GM18867 (cell line): ENCODE measurements around the gene ZNF630.
"Not testable (repeated sequence)": the region's sequence is repeated elsewhere in the genome, so short reads cannot be mapped to it uniquely, and the experiment has no call there.

Experiments used
- ATAC-seq: cut with Tn5 transposase; IDR thresholded peaks from one replicate; pipeline ENCODE4 v1.9.1; 2021; ENCODE audit warnings: mild to moderate bottlenecking, moderate library complexity; ENCODE audit not compliant: unreplicated experiment

ZNF630 gene

DNA sequence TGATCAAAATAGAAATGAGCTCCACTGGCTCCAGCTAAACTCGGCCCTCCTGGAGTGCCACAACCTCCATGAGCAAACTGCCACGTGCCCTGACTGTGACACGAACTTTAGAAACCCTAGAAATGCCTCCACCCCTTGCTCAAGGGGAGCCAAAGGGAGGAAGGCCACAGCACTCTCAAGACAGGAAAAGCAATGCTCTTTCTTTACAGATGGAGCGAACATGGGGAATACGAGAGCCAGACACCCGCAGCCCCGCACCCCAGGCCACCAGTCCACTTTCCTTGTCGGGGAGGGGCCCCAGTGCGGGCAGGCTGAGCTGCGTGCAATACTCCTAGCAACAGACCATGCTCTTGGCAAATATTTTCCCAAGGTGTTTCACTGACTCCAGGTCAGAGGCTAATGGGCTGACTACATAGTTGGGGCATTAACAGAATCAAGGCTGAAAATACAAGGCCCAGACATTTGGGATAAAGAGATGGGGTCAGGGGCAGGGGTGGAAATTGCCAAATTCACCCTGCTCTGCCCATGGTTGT, 40.7 kb downstream of the ZNF630 start:
- ATAC-seq: not testable (repeated sequence)

DNA sequence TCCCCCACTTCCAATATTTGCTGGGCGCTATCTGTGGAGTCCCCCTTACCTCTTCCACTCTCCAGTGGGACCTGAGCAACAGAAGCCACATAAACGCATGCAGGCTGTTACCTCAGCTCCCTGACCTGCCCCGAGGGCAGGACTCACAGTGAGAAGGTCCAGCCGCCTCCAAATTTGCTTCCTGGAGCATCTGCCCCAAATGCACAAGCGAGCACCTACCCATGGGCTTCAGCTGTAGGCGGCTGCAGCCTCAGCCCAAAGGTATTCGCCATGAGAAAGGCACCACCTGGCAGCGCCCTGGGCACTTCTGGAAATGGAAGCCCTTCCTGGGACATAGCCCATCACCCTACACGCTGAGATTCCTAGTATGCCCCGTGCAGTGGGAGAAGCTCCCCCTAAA, 41.2 kb downstream of the ZNF630 start:
- no peak for ATAC-seq

DNA sequence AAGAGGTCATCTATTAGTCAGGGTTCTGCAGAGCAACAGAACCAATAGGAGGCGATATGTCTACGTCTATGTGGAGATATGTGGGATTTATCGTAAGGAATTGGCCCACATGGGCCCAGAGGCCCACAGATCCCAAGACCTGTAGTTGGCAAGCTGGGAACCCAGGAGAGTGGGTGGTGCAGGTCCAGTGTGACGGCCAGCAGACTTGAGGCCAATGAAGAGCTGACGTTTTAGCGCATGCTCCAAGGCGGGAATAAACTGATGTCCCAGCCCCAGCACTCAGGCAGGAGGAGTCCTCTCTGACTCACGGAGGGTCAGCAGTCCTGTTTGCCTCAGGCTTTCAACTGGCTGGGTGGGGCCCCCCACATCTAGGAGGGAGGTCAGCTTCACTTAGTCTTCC, 43.3 kb downstream of the ZNF630 start:
- ATAC-seq: no peak

- ATAC-seq: not testable (repeated sequence)
Observed at GRCh38 chrX:48027545-48027944, 43.9 kb downstream of the ZNF630 start.

GRCh38 chrX:48025561-48025960, 45.9 kb downstream of the ZNF630 start:
- ATAC-seq: peak; percentile 55

GRCh38 chrX:48022738-48023137, 48.7 kb downstream of the ZNF630 start:
- ATAC-seq: no peak

- ATAC-seq: no peak
Observed at GRCh38 chrX:48022100-48022499, 49.3 kb downstream of the ZNF630 start.

DNA sequence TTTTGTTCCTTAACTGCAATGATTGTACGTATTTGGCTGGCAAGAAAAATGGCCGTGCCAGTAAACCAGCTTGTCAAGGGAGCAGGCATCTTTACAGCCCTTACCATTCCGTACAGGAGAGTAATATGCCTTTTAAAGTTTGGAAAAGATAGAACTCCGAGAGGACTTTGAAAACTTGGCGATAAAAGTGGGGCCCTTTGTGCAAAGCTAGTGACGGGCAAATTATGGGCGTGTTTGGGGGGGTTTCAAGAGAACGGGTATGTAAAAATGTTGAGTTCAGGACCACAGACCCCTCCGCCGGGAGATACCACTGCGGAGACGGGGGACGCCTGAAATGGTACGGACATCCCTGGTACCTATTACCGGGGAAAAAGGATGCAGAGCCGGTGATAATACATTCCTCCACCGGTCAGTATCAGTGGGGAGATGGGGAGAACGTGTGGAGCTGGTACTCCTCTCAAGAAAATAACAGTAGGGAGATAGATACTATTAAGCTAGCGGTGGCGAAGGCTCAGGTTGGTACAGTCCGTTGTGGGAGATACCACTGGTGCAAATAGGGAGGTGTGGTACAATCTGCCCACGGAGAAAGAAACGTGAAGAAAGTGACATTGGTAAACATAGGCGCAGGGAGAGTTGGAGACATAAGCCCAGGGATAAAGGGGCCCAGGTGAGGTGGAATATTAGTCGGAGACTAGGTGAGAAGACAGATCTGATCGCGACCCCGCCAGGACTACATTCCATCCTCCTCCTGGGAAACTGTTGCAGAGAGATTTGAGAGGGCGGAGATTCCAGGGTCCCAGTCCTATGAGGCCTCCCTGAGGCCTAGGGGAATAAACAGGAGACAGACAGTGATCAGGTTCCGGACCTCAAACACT, 50.2 kb downstream of the ZNF630 start:
- ATAC-seq: peak; percentile 61

- not testable (repeated sequence) for ATAC-seq
Observed at GRCh38 chrX:48020472-48020871, 51.0 kb downstream of the ZNF630 start.

DNA sequence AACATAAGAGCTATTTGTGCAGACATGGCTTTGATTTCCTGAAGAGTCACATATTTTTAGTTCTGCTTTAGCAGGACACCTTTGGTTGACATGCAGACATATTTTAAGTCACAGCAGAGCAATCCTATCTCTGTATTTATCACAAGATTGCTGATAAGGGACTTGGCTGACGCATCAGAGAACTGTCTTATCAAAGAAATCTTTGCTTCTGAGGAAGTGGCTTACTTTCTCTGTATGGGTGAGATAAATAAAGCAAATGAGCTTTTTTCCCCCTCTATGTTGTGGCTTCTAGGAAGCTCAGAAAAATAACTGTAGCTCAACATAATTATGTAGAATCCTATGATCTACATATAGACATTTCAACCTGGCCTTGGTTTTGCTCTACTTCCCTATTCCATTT, 51.5 kb downstream of the ZNF630 start:
- ATAC-seq: not testable (repeated sequence)

GRCh38 chrX:48016583-48017310, 54.7 kb downstream of the ZNF630 start:
- not testable (repeated sequence) for ATAC-seq

GRCh38 chrX:48009445-48009960, 61.9 kb downstream of the ZNF630 start:
- ATAC-seq: not testable (repeated sequence)
